ENCODE data around the gene PHYHIPL.

The PHYHIPL gene

GRCh38 chr10:59134785-59135184 lies 41.7 kb upstream of the PHYHIPL start:
- DNase-seq (ENCODE audit: low read depth in 2 of 2) = no peak
- TF ChIP-seq CTCF (IDR thresholded peaks at IDR 0.05; ENCODE audit: low read depth, low read length) = no peak
- H3K4me3 ChIP-seq (replicated peaks in 1 of 2; ENCODE audit: low read depth in 2 of 2, low read length in 2 of 2) = no peak overlapping the region

- H3K4me3 ChIP-seq (replicated peaks in 1 of 2; ENCODE audit: low read depth in 2 of 2, low read length in 2 of 2) = no peak overlapping the region
- no peak for DNase-seq (ENCODE audit: low read depth in 2 of 2)
- TF ChIP-seq CTCF (IDR thresholded peaks at IDR 0.05; ENCODE audit: low read depth, low read length) = no peak
These were observed 41.2 kb upstream of the PHYHIPL start for GRCh38 chr10:59135275-59135674.

GRCh38 chr10:59138052-59138451 lies 38.4 kb upstream of the PHYHIPL start:
- no peak for TF ChIP-seq CTCF (IDR thresholded peaks at IDR 0.05; ENCODE audit: low read depth, low read length)
- H3K4me3 ChIP-seq (replicated peaks in 1 of 2; ENCODE audit: low read depth in 2 of 2, low read length in 2 of 2) = no peak overlapping the region
- no peak for DNase-seq (ENCODE audit: low read depth in 2 of 2)

- H3K4me3 ChIP-seq (replicated peaks in 1 of 2; ENCODE audit: low read depth in 2 of 2, low read length in 2 of 2) = no peak overlapping the region
- DNase-seq (ENCODE audit: low read depth in 2 of 2) = no peak
- TF ChIP-seq CTCF (IDR thresholded peaks at IDR 0.05; ENCODE audit: low read depth, low read length) = no peak
These were observed 32.9 kb upstream of the PHYHIPL start for GRCh38 chr10:59143544-59143943.

- TF ChIP-seq CTCF (IDR thresholded peaks at IDR 0.05; ENCODE audit: low read depth, low read length) = no peak
- no peak for DNase-seq (ENCODE audit: low read depth in 2 of 2)
- no peak overlapping the region for H3K4me3 ChIP-seq (replicated peaks in 1 of 2; ENCODE audit: low read depth in 2 of 2, low read length in 2 of 2)
These were observed 27.7 kb upstream of the PHYHIPL start for GRCh38 chr10:59148701-59149100.

- DNase-seq (ENCODE audit: low read depth in 2 of 2) = no peak
- H3K4me3 ChIP-seq (replicated peaks in 1 of 2; ENCODE audit: low read depth in 2 of 2, low read length in 2 of 2) = no peak overlapping the region
- no peak for TF ChIP-seq CTCF (IDR thresholded peaks at IDR 0.05; ENCODE audit: low read depth, low read length)
These were observed 20.9 kb upstream of the PHYHIPL start for GRCh38 chr10:59155556-59155955.

GRCh38 chr10:59167512-59167911 lies 8.9 kb upstream of the PHYHIPL start:
- TF ChIP-seq CTCF (IDR thresholded peaks at IDR 0.05; ENCODE audit: low read depth, low read length) = no peak
- no peak for DNase-seq (ENCODE audit: low read depth in 2 of 2)
- no peak overlapping the region for H3K4me3 ChIP-seq (replicated peaks in 1 of 2; ENCODE audit: low read depth in 2 of 2, low read length in 2 of 2)
